Measurements from ENCODE around the gene SMCHD1. TPM values are rescaled to one million over a fixed set of nuclear protein-coding genes. Genes with fewer than 3 reads are reported as not detected.
"Not testable (repeated sequence)": the region's sequence is repeated elsewhere in the genome, so short reads cannot be mapped to it uniquely, and the experiment has no call there.

The SMCHD1 gene
- total and polyA plus RNA-seq, 2 experiments from 2014 or later = 13.0 to 63.9 TPM

DNA sequence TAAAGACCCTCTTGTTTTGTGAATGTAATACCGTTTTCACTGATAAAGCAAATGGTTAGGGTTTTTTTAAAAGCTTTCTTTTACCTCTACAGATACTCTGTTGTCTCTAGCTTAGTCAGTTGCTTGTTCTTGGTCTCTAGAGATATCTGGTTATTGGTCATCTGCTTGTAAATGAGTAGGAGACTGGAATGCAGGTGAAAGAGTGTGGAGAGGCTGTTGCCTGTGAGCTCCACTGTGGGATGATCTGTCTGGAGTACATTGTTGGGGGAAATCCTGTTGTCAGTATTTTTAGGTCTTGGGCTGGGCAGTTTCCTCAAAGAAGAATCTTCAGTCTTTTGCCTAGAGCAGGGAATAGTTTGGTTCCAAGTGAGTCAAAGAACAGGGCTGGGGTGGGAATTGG, 67.7 kb downstream of the SMCHD1 start:
- Histone ChIP-seq H3K79me2 (peaks cover 3% of the 10 kb centered on the region), H3K27me3 (no peaks in the 10 kb centered on the region), H3K4me3 (no peak overlapping the region), H3K36me3 (replicated peaks; ENCODE audit: insufficient read depth, low read depth) (no peaks in the 10 kb centered on the region), H3K4me1 (ENCODE audit: insufficient read depth) (no peaks in the 10 kb centered on the region), H2AFZ (no peak overlapping the region), H3K9me3 (ENCODE audit: low read depth) (no peaks in the 10 kb centered on the region), H3K4me2 (no peak overlapping the region), H3K27ac (no peak overlapping the region), H4K20me1 (ENCODE audit: insufficient read depth, poor library complexity, severe bottlenecking) (no peaks in the 10 kb centered on the region), H3K9me2 (replicated peaks; ENCODE audit: insufficient read depth) (no peaks in the 10 kb centered on the region)
- WGBS (ENCODE audit: low lambda C conversion rate, missing lambda C conversion rate) = 59% methylated on average over 1 of the region's 1 CpG
- TF ChIP-seq, protein P1, sequence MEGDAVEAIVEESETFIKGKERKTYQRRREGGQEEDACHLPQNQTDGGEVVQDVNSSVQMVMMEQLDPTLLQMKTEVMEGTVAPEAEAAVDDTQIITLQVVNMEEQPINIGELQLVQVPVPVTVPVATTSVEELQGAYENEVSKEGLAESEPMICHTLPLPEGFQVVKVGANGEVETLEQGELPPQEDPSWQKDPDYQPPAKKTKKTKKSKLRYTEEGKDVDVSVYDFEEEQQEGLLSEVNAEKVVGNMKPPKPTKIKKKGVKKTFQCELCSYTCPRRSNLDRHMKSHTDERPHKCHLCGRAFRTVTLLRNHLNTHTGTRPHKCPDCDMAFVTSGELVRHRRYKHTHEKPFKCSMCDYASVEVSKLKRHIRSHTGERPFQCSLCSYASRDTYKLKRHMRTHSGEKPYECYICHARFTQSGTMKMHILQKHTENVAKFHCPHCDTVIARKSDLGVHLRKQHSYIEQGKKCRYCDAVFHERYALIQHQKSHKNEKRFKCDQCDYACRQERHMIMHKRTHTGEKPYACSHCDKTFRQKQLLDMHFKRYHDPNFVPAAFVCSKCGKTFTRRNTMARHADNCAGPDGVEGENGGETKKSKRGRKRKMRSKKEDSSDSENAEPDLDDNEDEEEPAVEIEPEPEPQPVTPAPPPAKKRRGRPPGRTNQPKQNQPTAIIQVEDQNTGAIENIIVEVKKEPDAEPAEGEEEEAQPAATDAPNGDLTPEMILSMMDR (IDR thresholded peaks at IDR 0.05; ENCODE audit: poor library complexity) = no peak
- TF ChIP-seq EZH2phosphoT487 (IDR thresholded peaks at IDR 0.05; ENCODE audit: low read depth, severe bottlenecking, unreplicated experiment) (no peak), EZH2 (IDR thresholded peaks at IDR 0.05; ENCODE audit: borderline replicate concordance) (no peak)
- no peak for DNase-seq (ENCODE audit: low spot score)

DNA sequence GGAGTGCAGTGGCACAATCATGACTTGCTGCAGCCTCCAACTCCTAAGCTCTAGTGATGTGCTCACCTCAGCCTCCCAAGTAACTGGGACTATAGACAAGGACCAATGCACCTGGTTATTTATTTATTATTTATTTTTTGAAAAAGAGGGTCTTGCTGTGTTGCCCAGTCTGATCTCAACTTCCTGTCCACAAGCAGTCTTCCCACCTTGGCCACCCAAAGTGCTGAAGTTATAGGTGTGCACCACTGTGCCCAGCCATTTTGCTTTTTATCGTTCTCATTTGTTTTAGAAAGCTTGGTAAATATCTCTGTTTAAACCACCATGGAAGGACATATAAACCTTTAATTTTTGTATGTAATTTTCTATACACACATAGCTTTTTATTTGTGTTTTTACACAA, 74.2 kb downstream of the SMCHD1 start:
- no peaks in the 10 kb centered on the region for H3K4me1 ChIP-seq (ENCODE audit: insufficient read depth)
- H3K4me3 ChIP-seq = no peak overlapping the region
- 100% methylated on average over 1 of the region's 1 CpG for WGBS (ENCODE audit: low lambda C conversion rate, missing lambda C conversion rate)
- H4K20me1 ChIP-seq (ENCODE audit: insufficient read depth, poor library complexity, severe bottlenecking) = no peaks in the 10 kb centered on the region
- H3K27me3 ChIP-seq = no peaks in the 10 kb centered on the region
- no peak overlapping the region for H3K27ac ChIP-seq
- no peaks in the 10 kb centered on the region for H3K79me2 ChIP-seq
- DNase-seq (ENCODE audit: low spot score) = no peak
- H3K9me3 ChIP-seq (ENCODE audit: low read depth) = no peaks in the 10 kb centered on the region
- no peaks in the 10 kb centered on the region for H3K36me3 ChIP-seq (replicated peaks; ENCODE audit: insufficient read depth, low read depth)
- no peak overlapping the region for H2AFZ ChIP-seq
- TF ChIP-seq, protein P1 (IDR thresholded peaks at IDR 0.05; ENCODE audit: poor library complexity) = no peak
- TF ChIP-seq EZH2 (IDR thresholded peaks at IDR 0.05; ENCODE audit: borderline replicate concordance) = no peak
- no peak for TF ChIP-seq EZH2phosphoT487 (IDR thresholded peaks at IDR 0.05; ENCODE audit: low read depth, severe bottlenecking, unreplicated experiment)
- H3K4me2 ChIP-seq = no peak overlapping the region
- no peaks in the 10 kb centered on the region for H3K9me2 ChIP-seq (replicated peaks; ENCODE audit: insufficient read depth)

DNA sequence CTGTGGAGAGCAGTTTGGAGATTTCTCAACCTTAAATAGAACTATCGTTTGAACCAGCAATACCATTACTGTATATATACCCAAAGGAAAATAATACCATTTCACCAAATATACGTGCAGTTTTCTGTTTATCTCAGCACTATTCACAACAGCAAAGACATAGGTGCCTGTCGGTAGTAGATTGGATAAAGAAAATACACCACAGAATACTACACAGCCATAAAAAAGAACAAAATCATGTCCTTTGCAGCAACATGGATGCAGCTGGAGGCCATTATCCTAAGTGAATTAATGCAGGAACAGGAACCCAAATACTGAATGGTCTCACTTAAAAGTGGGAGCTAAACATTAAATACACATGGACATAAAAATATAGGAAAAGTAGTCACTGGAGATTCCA, 81.3 kb downstream of the SMCHD1 start:
- Histone ChIP-seq H2AFZ (no peak overlapping the region), H3K27ac (no peak overlapping the region), H3K4me1 (ENCODE audit: insufficient read depth) (no peaks in the 10 kb centered on the region), H4K20me1 (ENCODE audit: insufficient read depth, poor library complexity, severe bottlenecking) (no peaks in the 10 kb centered on the region), H3K79me2 (no peaks in the 10 kb centered on the region), H3K36me3 (replicated peaks; ENCODE audit: insufficient read depth, low read depth) (no peaks in the 10 kb centered on the region), H3K9me3 (ENCODE audit: low read depth) (no peaks in the 10 kb centered on the region), H3K27me3 (no peaks in the 10 kb centered on the region), H3K4me2 (no peak overlapping the region), H3K9me2 (replicated peaks; ENCODE audit: insufficient read depth) (no peaks in the 10 kb centered on the region), H3K4me3 (no peak overlapping the region)
- TF ChIP-seq, protein P1 (IDR thresholded peaks at IDR 0.05; ENCODE audit: poor library complexity) = no peak
- no peak for TF ChIP-seq EZH2 (IDR thresholded peaks at IDR 0.05; ENCODE audit: borderline replicate concordance)
- no peak for TF ChIP-seq EZH2phosphoT487 (IDR thresholded peaks at IDR 0.05; ENCODE audit: low read depth, severe bottlenecking, unreplicated experiment)
- 98% methylated on average over 3 of the region's 3 CpGs for WGBS (ENCODE audit: low lambda C conversion rate, missing lambda C conversion rate)
- DNase-seq (ENCODE audit: low spot score) = no peak

DNA sequence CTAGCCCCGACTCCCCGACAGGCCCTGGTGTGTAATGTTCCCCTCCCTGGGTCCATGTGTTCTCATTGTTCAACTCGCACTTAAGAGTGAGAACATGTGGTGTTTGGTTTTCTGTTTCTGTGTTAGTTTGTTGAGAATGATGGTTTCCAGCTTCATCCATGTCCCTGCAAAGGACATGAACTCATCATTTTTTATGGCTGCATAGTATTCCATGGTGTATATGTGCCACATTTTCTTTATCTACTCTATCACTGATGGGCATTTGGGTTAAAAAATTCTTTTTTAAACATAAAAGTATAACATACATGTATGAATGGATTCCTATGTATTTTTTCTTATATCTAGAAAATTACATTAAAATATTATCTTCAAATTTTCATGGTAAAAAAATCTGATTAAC, 84.6 kb downstream of the SMCHD1 start:
- H3K27me3 ChIP-seq; H3K4me3 ChIP-seq; H3K9me2 ChIP-seq (replicated peaks; ENCODE audit: insufficient read depth); H4K20me1 ChIP-seq (ENCODE audit: insufficient read depth, poor library complexity, severe bottlenecking); H3K36me3 ChIP-seq (replicated peaks; ENCODE audit: insufficient read depth, low read depth); H3K4me1 ChIP-seq (ENCODE audit: insufficient read depth); H3K9me3 ChIP-seq (ENCODE audit: low read depth); H3K79me2 ChIP-seq; H3K4me2 ChIP-seq; H2AFZ ChIP-seq; DNase-seq (ENCODE audit: low spot score); H3K27ac ChIP-seq: not testable (repeated sequence)
- 100% methylated on average over 3 of the region's 3 CpGs for WGBS (ENCODE audit: low lambda C conversion rate, missing lambda C conversion rate)

All from hepatocyte (in vitro differentiated cells).